GM12892 (cell line): Measurements from ENCODE around the gene FDX2.

ENCODE experiments used
- POLR2A ChIP-seq: IDR thresholded peaks from 2 replicates; pipeline ENCODE4 v1.6.1; 2011; ENCODE audit warnings: low read depth, low read length, control low read depth
- POLR2AphosphoS5 ChIP-seq: IDR thresholded peaks from 2 replicates; pipeline ENCODE4 v1.6.1; 2011; ENCODE audit warnings: low read depth, low read length, control low read depth

- TF ChIP-seq POLR2A (no peak), POLR2AphosphoS5 (no peak)
Measured at GRCh38 chr19:10344780-10345179, 29.0 kb upstream of the FDX2 start.
